Cardiac muscle cell (in vitro differentiated cells and primary cell): ENCODE data around the gene ACAN. TPM values are rescaled to one million over a fixed set of nuclear protein-coding genes. Genes with fewer than 3 reads are reported as not detected.

Experiments used
- DNase-seq, 2 donors: peaks; one replicate each; pipeline versions ENCODE4 v3.0.0 to v3.0.0-alpha.2; 2010 to 2017; ENCODE audit warnings: low read depth in 1 of 2, low spot score in 1 of 2
- H3K27ac ChIP-seq: fragments of 200-600 bp; sonication (generic); 2 replicates; pipeline ENCODE4 v1.5.1; 2016
- H3K27me3 ChIP-seq: fragments of 200-600 bp; sonication (generic); 2 replicates; pipeline ENCODE4 v1.6.0; 2016; ENCODE audit warnings: control low read depth
- H3K36me3 ChIP-seq: fragments of 200-600 bp; sonication (generic); 2 replicates; pipeline ENCODE4 v1.5.1; 2016; ENCODE audit warnings: control low read depth
- H3K4me1 ChIP-seq: fragments of 200-600 bp; sonication (generic); 2 replicates; pipeline ENCODE4 v1.8.1; 2017; ENCODE audit warnings: low read depth, mild to moderate bottlenecking, mixed run types
- H3K4me3 ChIP-seq: fragments of 200-600 bp; sonication (generic); 2 replicates; pipeline ENCODE4 v1.5.1; 2016; ENCODE audit warnings: mild to moderate bottlenecking
- H3K9me3 ChIP-seq: fragments of 200-600 bp; sonication (generic); 2 replicates; pipeline ENCODE4 v1.5.1; 2017; ENCODE audit warnings: low read depth, mild to moderate bottlenecking, control low read depth
- CTCF ChIP-seq: IDR thresholded peaks from 2 replicates; pipeline ENCODE4 v1.5.1; 2012; ENCODE audit warnings: low read depth, mild to moderate bottlenecking, low read length
- polyA plus RNA-seq: library from polyadenylated mRNA; unstranded; fragments of >200 nt; fragmentation: Nextera tagmentation; extraction: Ambion mirVana; gene quantifications from 2 replicates; pipeline ENCODE4 v1.2.1, GENCODE V29; 2016
- total RNA-seq: library from RNA; depleted of rRNA; stranded (reverse); fragments of >200 nt; gene quantifications from 2 replicates; pipeline ENCODE4 v1.2.3, GENCODE V29; 2016

ACAN gene
- total and polyA plus RNA-seq, 2 experiments from 2014 or later, result 0.71 to 0.91 TPM

GRCh38 chr15:88818920-88819319 lies 15.7 kb downstream of the ACAN start:
- Histone ChIP-seq H3K27me3 (no peaks in the 10 kb centered on the region), H3K27ac (no peak overlapping the region), H3K4me3 (no peak overlapping the region), H3K4me1 (no peaks in the 10 kb centered on the region), H3K9me3 (no peaks in the 10 kb centered on the region), H3K36me3 (no peaks in the 10 kb centered on the region)
- TF ChIP-seq CTCF, result no peak
- no peak for DNase-seq

- TF ChIP-seq CTCF, result no peak
- H3K4me1 ChIP-seq, result peaks cover 4% of the 10 kb centered on the region
- no peak overlapping the region for H3K4me3 ChIP-seq
- no peaks in the 10 kb centered on the region for H3K36me3 ChIP-seq
- no peaks in the 10 kb centered on the region for H3K27me3 ChIP-seq
- H3K9me3 ChIP-seq, result no peaks in the 10 kb centered on the region
- DNase-seq, result no peak
- no peak overlapping the region for H3K27ac ChIP-seq
These were observed 18.8 kb downstream of the ACAN start for GRCh38 chr15:88821993-88822392.

GRCh38 chr15:88828791-88829190 lies 25.6 kb downstream of the ACAN start:
- no peak overlapping the region for H3K27ac ChIP-seq
- DNase-seq, result no peak
- no peaks in the 10 kb centered on the region for H3K36me3 ChIP-seq
- H3K4me3 ChIP-seq, result no peak overlapping the region
- peaks cover 12% of the 10 kb centered on the region for H3K4me1 ChIP-seq
- no peaks in the 10 kb centered on the region for H3K27me3 ChIP-seq
- TF ChIP-seq CTCF, result no peak
- no peaks in the 10 kb centered on the region for H3K9me3 ChIP-seq

GRCh38 chr15:88830016-88830415 lies 26.8 kb downstream of the ACAN start:
- no peak for TF ChIP-seq CTCF
- Histone ChIP-seq H3K4me3 (no peak overlapping the region), H3K27me3 (no peaks in the 10 kb centered on the region), H3K4me1 (peaks cover 14% of the 10 kb centered on the region), H3K36me3 (no peaks in the 10 kb centered on the region), H3K27ac (no peak overlapping the region), H3K9me3 (no peaks in the 10 kb centered on the region)
- no peak for DNase-seq

GRCh38 chr15:88832820-88833730 lies 29.8 kb downstream of the ACAN start:
- H3K4me1 ChIP-seq, result peaks cover 12% of the 10 kb centered on the region
- no peaks in the 10 kb centered on the region for H3K36me3 ChIP-seq
- H3K9me3 ChIP-seq, result no peaks in the 10 kb centered on the region
- H3K27me3 ChIP-seq, result no peaks in the 10 kb centered on the region
- no peak for TF ChIP-seq CTCF
- peak in 1 of 2 donors; percentile 21 for DNase-seq
- H3K27ac ChIP-seq, result peak overlapping the region; percentile 43
- no peak overlapping the region for H3K4me3 ChIP-seq
